Neural crest cell (in vitro differentiated cells): ENCODE results near the gene EPN2. TPM values are rescaled to one million over a fixed set of nuclear protein-coding genes. Genes with fewer than 3 reads are reported as not detected.

Source experiments
- DNase-seq: peaks from one replicate; pipeline ENCODE4 v3.0.0; 2021; ENCODE audit warnings: low read depth, mixed read lengths, low spot score
- H3K27ac Mint-ChIP-seq: one replicate; pipeline ENCODE4 v1.8.0; 2021; ENCODE audit warnings: mild to moderate bottlenecking, mixed read lengths; ENCODE audit not compliant: unreplicated experiment
- H3K27me3 Mint-ChIP-seq: 2 replicates; pipeline ENCODE4 v1.8.0; 2021; ENCODE audit warnings: low read depth, mild to moderate bottlenecking, mixed read lengths
- H3K36me3 Mint-ChIP-seq: 2 replicates; pipeline ENCODE4 v1.8.0; 2021; ENCODE audit warnings: low read depth, mild to moderate bottlenecking, mixed read lengths
- H3K4me1 Mint-ChIP-seq: 2 replicates; pipeline ENCODE4 v1.8.0; 2021; ENCODE audit warnings: mixed read lengths
- H3K4me3 Mint-ChIP-seq: one replicate; pipeline ENCODE4 v1.8.0; 2021; ENCODE audit warnings: mild to moderate bottlenecking, mixed read lengths
- H3K9me3 Mint-ChIP-seq: 2 replicates; pipeline ENCODE4 v1.8.0; 2021; ENCODE audit warnings: mixed read lengths
- total RNA-seq: library from RNA; stranded (reverse); gene quantifications from 2 replicates; pipeline ENCODE4 v1.2.1, GENCODE V29; 2021
- TF ChIP-seq, protein P1 (sequence below): fragments of 200-600 bp; sonication (generic); conservative IDR thresholded peaks from 2 replicates; pipeline ENCODE4 v1.5.0; 2021; ENCODE audit warnings: antibody characterized with exemption, mild to moderate bottlenecking

Gene EPN2
- total RNA-seq, 1 donor from 2014 or later: 45.5 TPM

DNA sequence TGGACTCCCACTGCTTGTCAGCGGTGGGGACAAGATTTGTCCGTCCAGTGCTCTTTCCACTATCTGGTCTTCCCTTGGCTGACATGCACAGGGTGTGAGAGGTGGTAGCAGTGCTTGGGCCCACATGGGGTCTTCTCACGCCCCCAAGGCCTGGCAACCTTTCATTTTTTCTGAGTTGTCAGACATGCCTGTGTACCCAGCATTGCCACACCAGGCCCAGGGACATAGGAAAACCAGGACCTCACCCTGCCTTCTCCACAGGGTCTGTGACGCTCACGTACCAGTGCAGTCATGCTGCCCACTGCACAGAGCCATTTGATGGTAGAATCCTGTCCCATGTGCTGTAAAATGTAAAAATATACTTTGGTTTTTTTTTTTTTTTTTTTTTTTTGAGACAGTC is 67.6 kb downstream of the EPN2 start:
- TF ChIP-seq, protein P1, sequence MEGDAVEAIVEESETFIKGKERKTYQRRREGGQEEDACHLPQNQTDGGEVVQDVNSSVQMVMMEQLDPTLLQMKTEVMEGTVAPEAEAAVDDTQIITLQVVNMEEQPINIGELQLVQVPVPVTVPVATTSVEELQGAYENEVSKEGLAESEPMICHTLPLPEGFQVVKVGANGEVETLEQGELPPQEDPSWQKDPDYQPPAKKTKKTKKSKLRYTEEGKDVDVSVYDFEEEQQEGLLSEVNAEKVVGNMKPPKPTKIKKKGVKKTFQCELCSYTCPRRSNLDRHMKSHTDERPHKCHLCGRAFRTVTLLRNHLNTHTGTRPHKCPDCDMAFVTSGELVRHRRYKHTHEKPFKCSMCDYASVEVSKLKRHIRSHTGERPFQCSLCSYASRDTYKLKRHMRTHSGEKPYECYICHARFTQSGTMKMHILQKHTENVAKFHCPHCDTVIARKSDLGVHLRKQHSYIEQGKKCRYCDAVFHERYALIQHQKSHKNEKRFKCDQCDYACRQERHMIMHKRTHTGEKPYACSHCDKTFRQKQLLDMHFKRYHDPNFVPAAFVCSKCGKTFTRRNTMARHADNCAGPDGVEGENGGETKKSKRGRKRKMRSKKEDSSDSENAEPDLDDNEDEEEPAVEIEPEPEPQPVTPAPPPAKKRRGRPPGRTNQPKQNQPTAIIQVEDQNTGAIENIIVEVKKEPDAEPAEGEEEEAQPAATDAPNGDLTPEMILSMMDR: no peak
- Mint-ChIP-seq H3K27me3 (no peaks in the 10 kb centered on the region), H3K36me3 (no peaks in the 10 kb centered on the region), H3K27ac (no peak overlapping the region), H3K4me3 (no peak overlapping the region), H3K9me3 (no peaks in the 10 kb centered on the region), H3K4me1 (peaks cover 48% of the 10 kb centered on the region)
- DNase-seq: no peak

DNA sequence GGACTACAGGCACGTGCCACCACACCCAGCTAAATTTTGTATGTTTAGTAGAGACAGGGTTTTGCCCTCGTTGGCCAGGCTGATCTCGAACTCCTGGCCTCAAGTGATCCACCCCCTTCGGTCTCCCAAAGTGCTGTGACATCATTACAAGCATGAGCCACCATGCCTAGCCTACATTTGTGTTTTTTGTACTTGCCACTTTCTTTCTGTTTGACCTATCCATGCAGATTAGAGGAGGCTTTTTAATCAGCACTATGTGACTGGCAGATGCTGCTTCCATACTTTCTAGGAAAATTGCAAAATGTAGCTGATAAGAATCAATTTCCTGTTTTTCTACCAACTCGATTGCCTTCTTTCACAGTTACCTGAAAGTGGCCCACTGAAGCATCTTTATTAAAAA is 68.1 kb downstream of the EPN2 start:
- no peak overlapping the region for H3K4me3 Mint-ChIP-seq
- TF ChIP-seq, protein P1: no peak
- no peaks in the 10 kb centered on the region for H3K9me3 Mint-ChIP-seq
- no peaks in the 10 kb centered on the region for H3K27me3 Mint-ChIP-seq
- H3K36me3 Mint-ChIP-seq: no peaks in the 10 kb centered on the region
- no peak for DNase-seq
- peak overlapping the region; percentile 97 for H3K27ac Mint-ChIP-seq
- peaks cover 48% of the 10 kb centered on the region for H3K4me1 Mint-ChIP-seq

DNA sequence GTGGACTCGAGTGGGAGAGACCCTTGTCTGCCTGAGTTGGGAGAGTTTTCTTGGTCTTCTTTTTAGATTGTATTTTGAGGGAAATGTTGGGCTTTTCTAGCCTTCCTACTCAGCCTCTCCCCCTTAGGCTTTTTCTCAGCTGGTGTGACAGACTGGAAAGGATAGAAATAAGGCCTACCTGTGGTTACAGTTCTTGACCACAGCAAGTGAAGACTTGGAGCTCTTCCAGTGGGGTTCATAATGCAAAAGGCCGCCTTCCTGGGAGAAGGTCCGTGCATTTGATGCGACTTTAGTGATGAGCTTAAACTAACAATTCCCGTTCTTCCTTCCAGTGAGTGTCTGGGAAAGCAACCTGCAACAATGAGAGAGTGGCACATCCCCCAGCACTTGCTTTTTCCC is 68.6 kb downstream of the EPN2 start:
- no peaks in the 10 kb centered on the region for H3K9me3 Mint-ChIP-seq
- no peak for DNase-seq
- H3K36me3 Mint-ChIP-seq: no peaks in the 10 kb centered on the region

DNA sequence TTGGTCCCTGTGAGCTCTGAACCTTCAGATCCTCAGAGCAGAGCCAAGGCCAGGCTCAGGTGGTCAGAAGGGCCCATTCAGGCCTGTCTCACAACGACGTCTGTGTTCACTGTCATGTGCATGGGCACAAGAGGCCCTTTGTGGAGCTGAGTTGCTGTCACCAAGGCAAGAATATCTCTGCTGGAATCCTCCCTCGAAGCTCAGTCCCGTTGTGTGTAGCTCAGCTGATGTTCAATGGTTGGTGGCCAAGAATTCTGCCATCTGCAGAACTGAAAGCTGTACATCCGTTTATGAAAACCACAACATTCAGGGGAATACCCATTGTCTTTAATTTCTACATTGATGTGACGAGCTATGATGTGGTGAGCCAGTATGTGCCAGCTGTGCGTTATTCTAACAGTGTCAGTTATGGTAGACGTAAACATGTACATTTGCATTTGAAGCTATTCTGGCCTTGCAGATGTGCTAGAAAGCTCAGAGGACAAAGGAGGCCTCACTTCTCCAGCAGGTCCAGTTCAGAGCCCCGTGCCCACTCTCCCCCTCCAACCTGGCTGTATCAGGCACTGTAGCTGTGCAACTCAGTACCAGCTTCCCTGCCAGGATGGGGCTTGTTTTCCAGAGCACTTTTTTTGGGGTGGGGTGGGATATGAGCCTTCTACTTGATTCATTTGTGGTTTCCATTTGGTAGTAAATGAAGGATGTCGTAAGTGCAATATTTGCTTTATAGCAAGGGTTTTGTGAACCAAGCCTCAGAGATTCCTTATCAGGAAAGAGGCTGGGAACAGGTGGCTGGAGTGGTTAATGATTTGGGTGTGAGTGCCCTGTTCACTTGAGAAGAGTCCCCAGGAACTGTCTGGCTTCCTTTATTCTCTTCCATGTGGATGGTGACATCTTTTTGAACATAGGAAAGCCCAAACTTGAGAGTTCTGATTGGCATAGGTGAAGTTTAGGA is 69.3 kb downstream of the EPN2 start:
- Mint-ChIP-seq H3K4me1 (peaks cover 49% of the 10 kb centered on the region), H3K27me3 (no peaks in the 10 kb centered on the region), H3K4me3 (no peak overlapping the region), H3K36me3 (no peaks in the 10 kb centered on the region), H3K27ac (peak overlapping the region; percentile 97), H3K9me3 (no peaks in the 10 kb centered on the region)
- TF ChIP-seq, protein P1: no peak
- DNase-seq: no peak

More for the DNA sequence above, 68.6 kb downstream of the EPN2 start:
- H3K4me1 Mint-ChIP-seq: peaks cover 50% of the 10 kb centered on the region
- H3K27ac Mint-ChIP-seq: peak overlapping the region; percentile 97
- H3K4me3 Mint-ChIP-seq: no peak overlapping the region
- TF ChIP-seq, protein P1: no peak
- no peaks in the 10 kb centered on the region for H3K27me3 Mint-ChIP-seq

DNA sequence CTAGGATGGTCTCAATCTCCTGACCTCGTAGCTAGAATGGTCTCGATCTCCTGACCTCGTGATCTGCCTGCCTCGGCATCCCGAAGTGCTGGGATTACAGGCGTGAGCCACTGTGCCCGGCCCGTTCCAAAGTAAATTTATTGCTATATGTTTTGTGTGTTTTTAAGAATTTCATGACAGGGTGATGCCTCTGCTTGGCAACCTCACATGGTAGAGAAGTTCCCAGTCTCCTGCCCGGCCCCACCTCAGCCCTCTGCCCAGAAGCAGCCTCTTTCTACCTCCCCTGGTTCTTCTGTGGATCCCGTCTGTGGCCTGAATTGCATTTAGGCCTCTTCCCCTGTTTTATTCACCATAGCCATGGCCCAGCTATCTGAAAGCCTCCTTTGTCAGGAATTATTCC is 70.4 kb downstream of the EPN2 start:
- Mint-ChIP-seq H3K36me3 (peaks cover 4% of the 10 kb centered on the region), H3K27ac (peak overlapping the region; percentile 43), H3K27me3 (no peaks in the 10 kb centered on the region), H3K9me3 (no peaks in the 10 kb centered on the region), H3K4me3 (no peak overlapping the region), H3K4me1 (peaks cover 56% of the 10 kb centered on the region)
- no peak for DNase-seq
- TF ChIP-seq, protein P1: no peak
